H1 (cell line): Measurements from ENCODE around the gene KCNK3. TPM values are rescaled to one million over a fixed set of nuclear protein-coding genes. Genes with fewer than 3 reads are reported as not detected.

Source experiments
- CTCF ChIA-PET: fragments of 300-600 bp; sonication (Branson Sonifier 250); formaldehyde crosslinking; loops from one replicate; lab custom pipeline; 2021; ENCODE audit not compliant: partially characterized antibody; lab: Charles Lee
- POLR2A ChIA-PET: fragments of 300-600 bp; sonication (Branson Sonifier 250); formaldehyde crosslinking; loops from one replicate; lab custom pipeline; 2021; ENCODE audit warnings: inconsistent platforms; ENCODE audit not compliant: partially characterized antibody; lab: Charles Lee
- DNase-seq, 2 experiments: peaks; one replicate each; pipeline versions ENCODE4 v3.0.0 to v3.0.0-alpha.2; 2010 to 2022; ENCODE audit warnings: low spot score in 2 of 2, low read depth in 1 of 2, mixed read lengths in 1 of 2
- FAIRE-seq: peaks from 2 replicates; lab custom pipeline; 2011; peaks lifted over from hg19 to GRCh38; lab: Jason Lieb, UNC
- H2AFZ ChIP-seq: 2 replicates; pipeline ENCODE4 v1.8.1; 2012; ENCODE audit warnings: low read length, inconsistent platforms
- H2AK5ac ChIP-seq: 2 replicates; pipeline ENCODE4 v1.6.1; 2013; ENCODE audit warnings: low read depth, low read length
- H2BK120ac ChIP-seq: replicated peaks from 2 replicates; pipeline ENCODE3; 2013; ENCODE audit warnings: low read depth, low read length, inconsistent platforms
- H2BK12ac ChIP-seq: 2 replicates; pipeline ENCODE4 v1.6.1; 2013; ENCODE audit warnings: low read depth, low read length
- H2BK15ac ChIP-seq: 2 replicates; pipeline ENCODE4 v1.6.1; 2013; ENCODE audit warnings: low read length
- H2BK20ac ChIP-seq: 2 replicates; pipeline ENCODE4 v1.6.1; 2013; ENCODE audit warnings: low read length
- H2BK5ac ChIP-seq: 2 replicates; pipeline ENCODE4 v1.6.1; 2013; ENCODE audit warnings: low read depth, low read length
- H3K14ac ChIP-seq: 2 replicates; pipeline ENCODE4 v1.6.1; 2013; ENCODE audit warnings: inconsistent platforms; ENCODE audit not compliant: insufficient read length
- H3K18ac ChIP-seq: 2 replicates; pipeline ENCODE4 v1.6.1; 2013; ENCODE audit warnings: low read length; ENCODE audit errors: extremely low read depth
- H3K23ac ChIP-seq: 2 replicates; pipeline ENCODE4 v1.6.1; 2013; ENCODE audit warnings: inconsistent platforms; ENCODE audit not compliant: insufficient read length
- H3K23me2 ChIP-seq: 2 replicates; pipeline ENCODE4 v1.6.1; 2013; ENCODE audit warnings: low read depth, low read length
- H3K27ac ChIP-seq: 2 replicates; pipeline ENCODE4 v1.6.1; 2011; ENCODE audit warnings: low read depth, low read length, inconsistent platforms
- H3K27me3 ChIP-seq, 4 experiments: replicated peaks in 1 of 4; 1 replicate in 1 of 4; 2 replicates in 3 of 4; pipeline versions ENCODE4 v1.6.1 to v1.8.1; 2011 to 2013; ENCODE audit warnings: low read length in 3 of 4, mild to moderate bottlenecking in 3 of 4, inconsistent platforms in 2 of 4, mixed read lengths in 2 of 4, moderate library complexity in 1 of 4; ENCODE audit not compliant: control insufficient read depth in 3 of 4, insufficient read depth in 3 of 4; ENCODE audit errors: extremely low read depth in 1 of 4
- H3K36me3 ChIP-seq, 4 experiments: 2 replicates each; pipeline versions ENCODE4 v1.6.1 to v1.8.1; 2011 to 2013; ENCODE audit warnings: mild to moderate bottlenecking in 4 of 4, low read length in 3 of 4, moderate library complexity in 2 of 4, control low read depth in 1 of 4, inconsistent platforms in 1 of 4; ENCODE audit not compliant: insufficient read depth in 4 of 4, control insufficient read depth in 2 of 4
- H3K4ac ChIP-seq: replicated peaks from 2 replicates; pipeline ENCODE3; 2013; ENCODE audit warnings: low read length, low read depth, mixed read lengths, inconsistent platforms; ENCODE audit not compliant: insufficient read length
- H3K4me1 ChIP-seq, 4 experiments: replicated peaks in 1 of 4; 1 replicate in 1 of 4; 2 replicates in 3 of 4; pipeline versions ENCODE4 v1.6.1 to v1.8.1; 2011 to 2013; ENCODE audit warnings: low read length in 3 of 4, inconsistent platforms in 2 of 4, mixed read lengths in 1 of 4; ENCODE audit not compliant: insufficient read depth in 4 of 4, control insufficient read depth in 3 of 4
- H3K4me2 ChIP-seq, 2 experiments: 2 replicates each; pipeline versions ENCODE4 v1.6.1 to v1.8.1; 2011 to 2013; ENCODE audit warnings: low read depth in 2 of 2, low read length in 2 of 2, control low read depth in 1 of 2, inconsistent platforms in 1 of 2, mild to moderate bottlenecking in 1 of 2; ENCODE audit not compliant: insufficient read depth in 1 of 2
- H3K4me3 ChIP-seq, 4 experiments: fragments of 200-600, 300-600 bp in 1 of 4; sonication (generic), shearing (Covaris generic), sonication (Bioruptor Twin) in 1 of 4; 2 replicates each; pipeline versions ENCODE4 v1.5.1 to v1.8.1; 2011 to 2016; ENCODE audit warnings: low read length in 4 of 4, low read depth in 3 of 4, control low read depth in 2 of 4, inconsistent platforms in 2 of 4, mild to moderate bottlenecking in 2 of 4, mixed read lengths in 1 of 4, moderate library complexity in 1 of 4; ENCODE audit not compliant: insufficient read depth in 2 of 4; ENCODE audit errors: extremely low read depth in 1 of 4
- H3K56ac ChIP-seq: replicated peaks from 2 replicates; pipeline ENCODE3; 2013; ENCODE audit warnings: low read depth, mild to moderate bottlenecking, mixed read lengths, low read length, inconsistent platforms; ENCODE audit not compliant: insufficient read length
- H3K79me1 ChIP-seq: 2 replicates; pipeline ENCODE4 v1.6.1; 2013; ENCODE audit warnings: low read depth, low read length, control low read depth
- H3K79me2 ChIP-seq, 2 experiments: 2 replicates each; pipeline versions ENCODE4 v1.6.1 to v1.8.1; 2012 to 2013; ENCODE audit warnings: low read length in 2 of 2, mild to moderate bottlenecking in 2 of 2, inconsistent platforms in 1 of 2; ENCODE audit not compliant: insufficient read depth in 2 of 2, control insufficient read depth in 1 of 2
- H3K9ac ChIP-seq, 4 experiments: replicated peaks in 1 of 4; 1 replicate in 1 of 4; 2 replicates in 3 of 4; pipeline versions ENCODE4 v1.6.1 to v1.8.1; 2011 to 2013; ENCODE audit warnings: low read depth in 3 of 4, low read length in 3 of 4, control low read depth in 2 of 4, mild to moderate bottlenecking in 2 of 4, moderate library complexity in 2 of 4, inconsistent platforms in 1 of 4; ENCODE audit errors: extremely low read depth in 1 of 4
- H3K9me3 ChIP-seq, 2 experiments: 2 replicates each; pipeline versions ENCODE4 v1.6.1 to v1.8.1; 2012 to 2013; ENCODE audit warnings: mild to moderate bottlenecking in 2 of 2, moderate library complexity in 2 of 2, control low read depth in 1 of 2, inconsistent platforms in 1 of 2, low read depth in 1 of 2, low read length in 1 of 2, mixed read lengths in 1 of 2; ENCODE audit not compliant: insufficient read depth in 2 of 2
- H4K20me1 ChIP-seq, 2 experiments: replicated peaks in 1 of 2; 2 replicates each; pipeline versions ENCODE3 to v1.8.1; 2011 to 2013; ENCODE audit warnings: inconsistent platforms in 2 of 2, low read length in 2 of 2, mild to moderate bottlenecking in 1 of 2; ENCODE audit not compliant: insufficient read depth in 2 of 2, control insufficient read depth in 1 of 2
- H4K5ac ChIP-seq: 2 replicates; pipeline ENCODE4 v1.6.1; 2013; ENCODE audit warnings: low read length, low read depth, mixed read lengths, inconsistent platforms; ENCODE audit not compliant: insufficient read length
- H4K8ac ChIP-seq: 2 replicates; pipeline ENCODE4 v1.8.0; 2013; ENCODE audit warnings: mild to moderate bottlenecking, moderate library complexity, low read length, inconsistent platforms; ENCODE audit not compliant: insufficient read depth; ENCODE audit errors: extremely low read depth
- H4K91ac ChIP-seq: replicated peaks from 2 replicates; pipeline ENCODE3; 2013; ENCODE audit warnings: low read length, mixed read lengths, inconsistent platforms; ENCODE audit not compliant: insufficient read length
- ASH2L ChIP-seq: fragments of 200-600, 300-600 bp; sonication (generic); IDR thresholded peaks from one replicate; pipeline ENCODE4 v1.7.1; 2017; ENCODE audit warnings: low read length
- CBX5 ChIP-seq: fragments of 300-800, 300-1000 bp; sonication (generic); IDR thresholded peaks from 2 replicates; pipeline ENCODE4 v1.7.1; 2016; ENCODE audit warnings: antibody characterized with exemption, low read length, low read depth
- CBX8 ChIP-seq: fragments of 300-800, 300-1000 bp; sonication (generic); IDR thresholded peaks from 2 replicates; pipeline ENCODE4 v1.7.1; 2016; ENCODE audit warnings: low read depth, low read length, borderline replicate concordance
- CREB1 ChIP-seq: IDR thresholded peaks from 2 replicates; pipeline ENCODE4 v1.6.1; 2012; ENCODE audit warnings: inconsistent platforms
- CTBP2 ChIP-seq: IDR thresholded peaks from 2 replicates; pipeline ENCODE4 v1.7.0; 2011; ENCODE audit warnings: borderline replicate concordance, mild to moderate bottlenecking, moderate library complexity, mixed read lengths, low read length; ENCODE audit not compliant: insufficient read depth, insufficient read length
- KDM4A ChIP-seq: IDR thresholded peaks from one replicate; pipeline ENCODE4 v1.7.1; 2012; ENCODE audit warnings: low read depth, mild to moderate bottlenecking, moderate library complexity, low read length, inconsistent platforms; ENCODE audit not compliant: severe bottlenecking
- KDM5A ChIP-seq: fragments of 200-600 bp; IDR thresholded peaks from 2 replicates; pipeline ENCODE4 v1.7.1; 2012; ENCODE audit warnings: mild to moderate bottlenecking, low read length, inconsistent platforms, mixed read lengths
- TBP ChIP-seq: IDR thresholded peaks from 2 replicates; pipeline ENCODE4 v1.6.1; 2011; ENCODE audit warnings: low read depth, low read length, improper control_type of control experiment
- WGBS, 2 experiments: shearing (Covaris generic) in 1 of 2; methylation state at CpG; one replicate each; pipeline versions ENCODE4 v1.1.6 to v1.1.7; 2013 to 2015; ENCODE audit warnings: low lambda C conversion rate in 2 of 2, mixed read lengths in 2 of 2, inconsistent platforms in 1 of 2, low coverage in 1 of 2, missing lambda C conversion rate in 1 of 2; ENCODE audit not compliant: insufficient replicate concordance in 2 of 2, insufficient coverage in 1 of 2, insufficient read length in 1 of 2; ENCODE audit errors: extremely low coverage in 1 of 2, missing lambda C conversion rate in 1 of 2; 5-methylcytosine and 5-hydroxymethylcytosine counted together
- polyA plus RNA-seq, 7 experiments: library from polyadenylated mRNA; depleted of rRNA in 3 of 7; stranded (reverse) in 5 of 7; unstranded in 2 of 7; fragments of >200 nt in 5 of 7; fragments of 200-250 nt in 2 of 7; gene quantifications; 1 replicate in 5 of 7; 2 replicates in 1 of 7; 4 replicates in 1 of 7; pipeline versions ENCODE4 v1.2.1 to v1.2.3, GENCODE V29; 2011 to 2013; ENCODE audit warnings: missing spikeins in 2 of 7, mixed read lengths in 2 of 7
- total RNA-seq: library from RNA; stranded (reverse); fragmentation: NEBNext Ultra II Directional; extraction: Animal tissue kit (Norgen Biotek cat#: 25700); gene quantifications from 2 replicates; pipeline ENCODE4 v1.2.1, GENCODE V29; 2021
- TF ChIP-seq, protein P1 (sequence below), 3 experiments: IDR thresholded peaks; 1 replicate in 2 of 3; 2 replicates in 1 of 3; pipeline versions ENCODE4 v1.5.1 to v1.6.1; 2011; ENCODE audit warnings: low read length in 3 of 3, mild to moderate bottlenecking in 3 of 3, inconsistent platforms in 2 of 3, low read depth in 1 of 3, moderate library complexity in 1 of 3; ENCODE audit not compliant: insufficient read depth in 1 of 3; ENCODE audit errors: control extremely low read depth in 1 of 3

Gene KCNK3
- total and polyA plus RNA-seq, 2 of the 8 experiments (the other 6 are each of a cell fraction or from before 2014, with no cell fraction given) = 0.29 to 0.30 TPM

DNA sequence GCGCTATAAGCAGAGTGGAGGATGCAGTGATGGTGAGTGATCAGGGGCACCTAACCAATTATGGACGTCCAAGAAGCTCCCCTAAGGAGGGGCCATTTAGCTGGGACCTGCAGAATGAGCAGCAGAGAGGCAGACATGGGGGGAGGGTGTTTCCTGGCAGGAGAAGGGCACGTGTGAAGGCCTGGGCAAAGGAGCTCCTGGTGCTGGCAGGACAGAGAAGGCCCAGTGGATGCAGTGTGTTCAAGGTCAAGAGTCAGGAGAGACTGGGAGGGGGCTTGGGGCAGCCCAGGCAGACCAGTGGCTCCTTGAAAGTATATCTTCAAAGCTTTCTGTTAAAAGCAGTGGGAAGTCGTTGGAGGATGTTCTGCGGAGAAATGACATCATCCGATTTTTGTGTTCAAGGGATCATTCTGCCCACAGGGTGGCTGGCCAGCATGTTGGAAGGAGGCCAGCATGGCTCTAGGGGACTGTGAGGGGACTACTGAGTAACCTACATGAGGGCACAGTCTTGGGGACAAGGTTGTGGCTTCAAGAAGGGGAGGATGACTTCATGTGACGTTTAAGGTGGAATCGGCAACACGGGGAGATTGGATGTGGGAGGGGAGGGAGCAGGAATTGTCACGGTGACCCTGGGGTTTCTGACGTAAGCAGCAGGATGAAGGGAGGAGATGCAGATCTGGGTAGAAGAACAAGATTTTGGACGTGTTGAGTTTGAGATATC is 42.4 kb upstream of the KCNK3 start:
- no peak overlapping the region for H2BK12ac ChIP-seq
- CTCF ChIA-PET = interaction anchor here (1.0 to 1.6 kb wide), 4 partner anchors 14 to 90 kb away, joined by 3 read pairs; no protein-coding TSS in a partner anchor
- no peak overlapping the region for H2BK5ac ChIP-seq
- H3K27me3 ChIP-seq = peaks cover 0 to 3% (median 0%) of the 10 kb centered on the region in 4 experiments; a peak in 2 of 7 replicates
- POLR2A ChIA-PET = interaction anchor here (1.4 kb wide), 1 partner anchor 9 kb away, joined by 4 read pairs; the partner anchor contains the start of gene CIB4
- TF ChIP-seq TBP = no peak
- TF ChIP-seq, protein P1, sequence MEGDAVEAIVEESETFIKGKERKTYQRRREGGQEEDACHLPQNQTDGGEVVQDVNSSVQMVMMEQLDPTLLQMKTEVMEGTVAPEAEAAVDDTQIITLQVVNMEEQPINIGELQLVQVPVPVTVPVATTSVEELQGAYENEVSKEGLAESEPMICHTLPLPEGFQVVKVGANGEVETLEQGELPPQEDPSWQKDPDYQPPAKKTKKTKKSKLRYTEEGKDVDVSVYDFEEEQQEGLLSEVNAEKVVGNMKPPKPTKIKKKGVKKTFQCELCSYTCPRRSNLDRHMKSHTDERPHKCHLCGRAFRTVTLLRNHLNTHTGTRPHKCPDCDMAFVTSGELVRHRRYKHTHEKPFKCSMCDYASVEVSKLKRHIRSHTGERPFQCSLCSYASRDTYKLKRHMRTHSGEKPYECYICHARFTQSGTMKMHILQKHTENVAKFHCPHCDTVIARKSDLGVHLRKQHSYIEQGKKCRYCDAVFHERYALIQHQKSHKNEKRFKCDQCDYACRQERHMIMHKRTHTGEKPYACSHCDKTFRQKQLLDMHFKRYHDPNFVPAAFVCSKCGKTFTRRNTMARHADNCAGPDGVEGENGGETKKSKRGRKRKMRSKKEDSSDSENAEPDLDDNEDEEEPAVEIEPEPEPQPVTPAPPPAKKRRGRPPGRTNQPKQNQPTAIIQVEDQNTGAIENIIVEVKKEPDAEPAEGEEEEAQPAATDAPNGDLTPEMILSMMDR (IDR thresholded peaks at IDR 0.05; ENCODE audit: control extremely low read depth in 1 of 3, insufficient read depth in 1 of 3, low read depth in 1 of 3, low read length in 3 of 3) = no peak
- no peak for TF ChIP-seq CTBP2
- TF ChIP-seq ASH2L = no peak
- TF ChIP-seq CBX8 = no peak
- TF ChIP-seq CBX5 = no peak
- no peak for TF ChIP-seq CREB1
- no peak for TF ChIP-seq KDM5A
- TF ChIP-seq KDM4A = no peak
- no peak overlapping the region for H2AK5ac ChIP-seq
- no peak overlapping the region for H2BK20ac ChIP-seq
- DNase-seq (no peak), FAIRE-seq (no peak)
- no peaks in the 10 kb centered on the region for H3K23me2 ChIP-seq
- H3K56ac ChIP-seq = no peak overlapping the region
- H4K20me1 ChIP-seq = no peaks in the 10 kb centered on the region
- no peak overlapping the region for H2AFZ ChIP-seq
- 89% methylated on average over 12 of the region's 12 CpGs; no CpG with 5 or more reads in 1 of the 2 experiments for WGBS, 2 experiments
- no peaks in the 10 kb centered on the region for H3K79me1 ChIP-seq
- no peak overlapping the region for H3K18ac ChIP-seq
- H4K5ac ChIP-seq = no peak overlapping the region
- 0 out of 2 replicates have a peak overlapping the region, but pooled peaks have one; percentile 46 for H2BK15ac ChIP-seq
- H4K8ac ChIP-seq = no peak overlapping the region
- no peak overlapping the region for H3K4ac ChIP-seq
- no peaks in the 10 kb centered on the region for H3K79me2 ChIP-seq
- H3K9me3 ChIP-seq = no peaks in the 10 kb centered on the region
- no peak overlapping the region for H4K91ac ChIP-seq
- no peak overlapping the region for H3K4me3 ChIP-seq
- H3K36me3 ChIP-seq = no peaks in the 10 kb centered on the region
- H3K23ac ChIP-seq = no peak overlapping the region
- no peak overlapping the region for H3K4me2 ChIP-seq
- peaks cover 0 to 9% (median 5%) of the 10 kb centered on the region in 4 experiments; a peak in 6 of 7 replicates for H3K4me1 ChIP-seq
- H3K14ac ChIP-seq = no peak overlapping the region
- H2BK120ac ChIP-seq = no peak overlapping the region
- no peak overlapping the region for H3K27ac ChIP-seq
- H3K9ac ChIP-seq = no peak overlapping the region
